Activated T-helper 2 cell treated with anti-CD3 and anti-CD28 coated beads, Interferon-gamma antibody, Interleukin-2, Interleukin-4, amounts not matched to agents 10 μg/mL and 5 μg/mL and 100 μg/mL, durations not matched to agents 14 hours and 24 hours and 36 hours (primary cell): ENCODE measurements around the gene INPP5A. TPM values are rescaled to one million over a fixed set of nuclear protein-coding genes. Genes with fewer than 3 reads are reported as not detected.
"Not testable (repeated sequence)": the region's sequence is repeated elsewhere in the genome, so short reads cannot be mapped to it uniquely, and the experiment has no call there.

Experiments used
- DNase-seq: peaks from one replicate; pipeline ENCODE4 v3.0.0; 2021; ENCODE audit warnings: low spot score
- H3K27ac Mint-ChIP-seq: one replicate; pipeline ENCODE4 v1.8.0; 2021; ENCODE audit warnings: mixed read lengths
- H3K27me3 Mint-ChIP-seq: one replicate; pipeline ENCODE4 v1.8.0; 2021; ENCODE audit warnings: low read depth, mixed read lengths
- H3K36me3 Mint-ChIP-seq: one replicate; pipeline ENCODE4 v1.8.0; 2021; ENCODE audit warnings: low read depth, mixed read lengths
- H3K4me1 Mint-ChIP-seq: one replicate; pipeline ENCODE4 v1.8.0; 2021; ENCODE audit warnings: low read depth, mixed read lengths
- H3K4me3 Mint-ChIP-seq: one replicate; pipeline ENCODE4 v1.8.0; 2021; ENCODE audit warnings: low read depth, mild to moderate bottlenecking, moderate library complexity, mixed read lengths
- H3K9me3 Mint-ChIP-seq: one replicate; pipeline ENCODE4 v1.8.0; 2021; ENCODE audit warnings: mixed read lengths
- intact Hi-C: fragments of 100-400 bp; cut with micrococcal nuclease; formaldehyde crosslinking; loops from one replicate; pipeline ENCODE4 v1.15.1; 2023
- total RNA-seq: library from RNA; stranded (reverse); gene quantifications from 2 replicates; pipeline ENCODE4 v1.2.3, GENCODE V29; 2022

The INPP5A gene
- total RNA-seq, 1 donor from 2014 or later = 13.0 TPM

GRCh38 chr10:132596742-132597279 is 59.2 kb downstream of the INPP5A start:
- peaks cover 38% of the 10 kb centered on the region for H3K9me3 Mint-ChIP-seq
- DNase-seq = no peak
- H3K27me3 Mint-ChIP-seq = peaks cover 3% of the 10 kb centered on the region
- intact Hi-C loops = no loop called here
- H3K36me3 Mint-ChIP-seq = peaks cover 21% of the 10 kb centered on the region
- H3K4me1 Mint-ChIP-seq = peaks cover 25% of the 10 kb centered on the region
- H3K4me3 Mint-ChIP-seq = no peak overlapping the region
- H3K27ac Mint-ChIP-seq = no peak overlapping the region

- Mint-ChIP-seq H3K36me3 (peaks cover 22% of the 10 kb centered on the region), H3K4me1 (peaks cover 22% of the 10 kb centered on the region), H3K27me3 (peaks cover 3% of the 10 kb centered on the region), H3K27ac (no peak overlapping the region), H3K4me3 (no peak overlapping the region), H3K9me3 (peaks cover 43% of the 10 kb centered on the region)
- intact Hi-C loops = no loop called here
- DNase-seq = no peak
Observed at GRCh38 chr10:132597654-132598053, 60.1 kb downstream of the INPP5A start.

GRCh38 chr10:132599023-132599618 is 61.5 kb downstream of the INPP5A start:
- H3K9me3 Mint-ChIP-seq = peaks cover 50% of the 10 kb centered on the region
- H3K27me3 Mint-ChIP-seq, H3K27ac Mint-ChIP-seq, intact Hi-C loops, H3K4me1 Mint-ChIP-seq, DNase-seq, H3K4me3 Mint-ChIP-seq: not testable (repeated sequence)
- peaks cover 25% of the 10 kb centered on the region for H3K36me3 Mint-ChIP-seq

GRCh38 chr10:132599732-132600131 is 62.1 kb downstream of the INPP5A start:
- Mint-ChIP-seq H3K27ac (no peak overlapping the region), H3K36me3 (peaks cover 28% of the 10 kb centered on the region), H3K4me3 (no peak overlapping the region), H3K27me3 (no peaks in the 10 kb centered on the region), H3K9me3 (peaks cover 55% of the 10 kb centered on the region), H3K4me1 (peaks cover 4% of the 10 kb centered on the region)
- DNase-seq = no peak
- intact Hi-C loops = no loop called here

- H3K27me3 Mint-ChIP-seq = no peaks in the 10 kb centered on the region
- peaks cover 55% of the 10 kb centered on the region for H3K9me3 Mint-ChIP-seq
- no peak overlapping the region for H3K4me3 Mint-ChIP-seq
- no peak for DNase-seq
- intact Hi-C loops = no loop called here
- H3K4me1 Mint-ChIP-seq = peaks cover 2% of the 10 kb centered on the region
- H3K27ac Mint-ChIP-seq = no peak overlapping the region
- H3K36me3 Mint-ChIP-seq = peaks cover 28% of the 10 kb centered on the region
Observed at GRCh38 chr10:132600416-132600815, 62.8 kb downstream of the INPP5A start.

GRCh38 chr10:132601567-132601966 is 64.0 kb downstream of the INPP5A start:
- Mint-ChIP-seq H3K27ac (no peak overlapping the region), H3K9me3 (peaks cover 55% of the 10 kb centered on the region), H3K27me3 (no peaks in the 10 kb centered on the region), H3K4me1 (no peaks in the 10 kb centered on the region), H3K4me3 (no peak overlapping the region), H3K36me3 (peaks cover 28% of the 10 kb centered on the region)
- intact Hi-C loops = no loop called here
- DNase-seq = no peak

- peaks cover 28% of the 10 kb centered on the region for H3K36me3 Mint-ChIP-seq
- peaks cover 55% of the 10 kb centered on the region for H3K9me3 Mint-ChIP-seq
- no peaks in the 10 kb centered on the region for H3K27me3 Mint-ChIP-seq
- no peak for DNase-seq
- no peak overlapping the region for H3K27ac Mint-ChIP-seq
- H3K4me3 Mint-ChIP-seq = no peak overlapping the region
- H3K4me1 Mint-ChIP-seq = no peaks in the 10 kb centered on the region
- intact Hi-C loops = no loop called here
Observed at GRCh38 chr10:132602614-132603013, 65.0 kb downstream of the INPP5A start.

GRCh38 chr10:132603851-132604533 is 66.4 kb downstream of the INPP5A start:
- intact Hi-C loops = no loop called here
- no peaks in the 10 kb centered on the region for H3K4me1 Mint-ChIP-seq
- H3K9me3 Mint-ChIP-seq = peaks cover 45% of the 10 kb centered on the region
- DNase-seq = no peak
- H3K27ac Mint-ChIP-seq = no peak overlapping the region
- H3K27me3 Mint-ChIP-seq = no peaks in the 10 kb centered on the region
- peaks cover 23% of the 10 kb centered on the region for H3K36me3 Mint-ChIP-seq
- no peak overlapping the region for H3K4me3 Mint-ChIP-seq

- Mint-ChIP-seq H3K27ac (no peak overlapping the region), H3K36me3 (peaks cover 23% of the 10 kb centered on the region)
Observed at GRCh38 chr10:132604686-132605085, 67.1 kb downstream of the INPP5A start.

GRCh38 chr10:132605390-132605789 is 67.8 kb downstream of the INPP5A start:
- peaks cover 31% of the 10 kb centered on the region for H3K9me3 Mint-ChIP-seq

More at GRCh38 chr10:132604686-132605085, 67.1 kb downstream of the INPP5A start:
- intact Hi-C loops = no loop called here
- Mint-ChIP-seq H3K9me3 (peaks cover 38% of the 10 kb centered on the region), H3K27me3 (no peaks in the 10 kb centered on the region), H3K4me1 (no peaks in the 10 kb centered on the region), H3K4me3 (no peak overlapping the region)
- no peak for DNase-seq

GRCh38 chr10:132606031-132606491 is 68.5 kb downstream of the INPP5A start:
- H3K36me3 Mint-ChIP-seq = peaks cover 15% of the 10 kb centered on the region
- H3K27me3 Mint-ChIP-seq = no peaks in the 10 kb centered on the region
- no peak for DNase-seq
- H3K9me3 Mint-ChIP-seq = peaks cover 25% of the 10 kb centered on the region
- peaks cover 5% of the 10 kb centered on the region for H3K4me1 Mint-ChIP-seq
- intact Hi-C loops = no loop called here
- no peak overlapping the region for H3K4me3 Mint-ChIP-seq
- no peak overlapping the region for H3K27ac Mint-ChIP-seq

More at GRCh38 chr10:132605390-132605789, 67.8 kb downstream of the INPP5A start:
- intact Hi-C loops = no loop called here
- Mint-ChIP-seq H3K4me1 (no peaks in the 10 kb centered on the region), H3K36me3 (peaks cover 18% of the 10 kb centered on the region), H3K4me3 (no peak overlapping the region), H3K27me3 (no peaks in the 10 kb centered on the region), H3K27ac (no peak overlapping the region)
- DNase-seq = no peak

- H3K4me3 Mint-ChIP-seq = no peak overlapping the region
- H3K27me3 Mint-ChIP-seq = no peaks in the 10 kb centered on the region
- peaks cover 18% of the 10 kb centered on the region for H3K9me3 Mint-ChIP-seq
- DNase-seq = no peak
- H3K36me3 Mint-ChIP-seq = peaks cover 8% of the 10 kb centered on the region
- peaks cover 5% of the 10 kb centered on the region for H3K4me1 Mint-ChIP-seq
- intact Hi-C loops = no loop called here
- no peak overlapping the region for H3K27ac Mint-ChIP-seq
Observed at GRCh38 chr10:132606536-132607316, 69.1 kb downstream of the INPP5A start.
